ENCODE data around the gene L3MBTL3.
"Not testable (repeated sequence)": the region's sequence is repeated elsewhere in the genome, so short reads cannot be mapped to it uniquely, and the experiment has no call there.

The L3MBTL3 gene

GRCh38 chr6:130116273-130116672 is 97.9 kb downstream of the L3MBTL3 start:
- Histone ChIP-seq H3K27ac (ENCODE audit: low read depth, low read length, severe bottlenecking) (no peak overlapping the region), H3K9me3 (ENCODE audit: control insufficient read depth, low read length) (no peaks in the 10 kb centered on the region), H3K36me3 (ENCODE audit: control insufficient read depth, insufficient read depth, low read length) (peaks cover 8% of the 10 kb centered on the region), H3K4me3 (ENCODE audit: extremely low read depth, insufficient read depth, low read length, poor library complexity, severe bottlenecking) (no peak overlapping the region), H3K4me1 (ENCODE audit: control insufficient read depth, insufficient read depth, low read length, poor library complexity, severe bottlenecking) (no peaks in the 10 kb centered on the region)
- WGBS, 2 experiments (ENCODE audit: insufficient coverage in 2 of 2) = 82 to 100% methylated on average over 2 of the region's 4 CpGs

- H3K27ac ChIP-seq (ENCODE audit: low read depth, low read length, severe bottlenecking); H3K36me3 ChIP-seq (ENCODE audit: control insufficient read depth, insufficient read depth, low read length); H3K4me1 ChIP-seq (ENCODE audit: control insufficient read depth, insufficient read depth, low read length, poor library complexity, severe bottlenecking); H3K4me3 ChIP-seq (ENCODE audit: extremely low read depth, insufficient read depth, low read length, poor library complexity, severe bottlenecking); H3K9me3 ChIP-seq (ENCODE audit: control insufficient read depth, low read length): not testable (repeated sequence)
- 100% methylated on average over 1 of the region's 4 CpGs; no CpG with 5 or more reads in 1 of the 2 experiments for WGBS, 2 experiments (ENCODE audit: insufficient coverage in 2 of 2)
Observed at GRCh38 chr6:130117187-130117701, 98.9 kb downstream of the L3MBTL3 start.

GRCh38 chr6:130118236-130118635 is 99.9 kb downstream of the L3MBTL3 start:
- H3K36me3 ChIP-seq (ENCODE audit: control insufficient read depth, insufficient read depth, low read length) = peaks cover 3% of the 10 kb centered on the region
- H3K4me3 ChIP-seq (ENCODE audit: extremely low read depth, insufficient read depth, low read length, poor library complexity, severe bottlenecking) = no peak overlapping the region
- no peak overlapping the region for H3K27ac ChIP-seq (ENCODE audit: low read depth, low read length, severe bottlenecking)
- H3K9me3 ChIP-seq (ENCODE audit: control insufficient read depth, low read length) = no peaks in the 10 kb centered on the region
- 86 to 90% methylated on average over 1 to 3 of the region's 6 CpGs for WGBS, 2 experiments (ENCODE audit: insufficient coverage in 2 of 2)
- no peaks in the 10 kb centered on the region for H3K4me1 ChIP-seq (ENCODE audit: control insufficient read depth, insufficient read depth, low read length, poor library complexity, severe bottlenecking)

GRCh38 chr6:130119211-130119610 is 100.8 kb downstream of the L3MBTL3 start:
- Histone ChIP-seq H3K4me3 (ENCODE audit: extremely low read depth, insufficient read depth, low read length, poor library complexity, severe bottlenecking) (no peak overlapping the region), H3K4me1 (ENCODE audit: control insufficient read depth, insufficient read depth, low read length, poor library complexity, severe bottlenecking) (no peaks in the 10 kb centered on the region), H3K36me3 (ENCODE audit: control insufficient read depth, insufficient read depth, low read length) (peaks cover 3% of the 10 kb centered on the region), H3K9me3 (ENCODE audit: control insufficient read depth, low read length) (no peaks in the 10 kb centered on the region), H3K27ac (ENCODE audit: low read depth, low read length, severe bottlenecking) (no peak overlapping the region)
- WGBS, 2 experiments (ENCODE audit: insufficient coverage in 2 of 2) = no CpG with 5 or more reads among the region's 1 CpG

GRCh38 chr6:130120731-130121130 is 102.3 kb downstream of the L3MBTL3 start:
- H3K4me3 ChIP-seq (ENCODE audit: extremely low read depth, insufficient read depth, low read length, poor library complexity, severe bottlenecking) = no peak overlapping the region
- no peak overlapping the region for H3K27ac ChIP-seq (ENCODE audit: low read depth, low read length, severe bottlenecking)
- H3K36me3 ChIP-seq (ENCODE audit: control insufficient read depth, insufficient read depth, low read length) = peaks cover 3% of the 10 kb centered on the region
- no peaks in the 10 kb centered on the region for H3K9me3 ChIP-seq (ENCODE audit: control insufficient read depth, low read length)
- no peaks in the 10 kb centered on the region for H3K4me1 ChIP-seq (ENCODE audit: control insufficient read depth, insufficient read depth, low read length, poor library complexity, severe bottlenecking)

- no peaks in the 10 kb centered on the region for H3K4me1 ChIP-seq (ENCODE audit: control insufficient read depth, insufficient read depth, low read length, poor library complexity, severe bottlenecking)
- peaks cover 3% of the 10 kb centered on the region for H3K36me3 ChIP-seq (ENCODE audit: control insufficient read depth, insufficient read depth, low read length)
- H3K9me3 ChIP-seq (ENCODE audit: control insufficient read depth, low read length) = no peaks in the 10 kb centered on the region
- H3K27ac ChIP-seq (ENCODE audit: low read depth, low read length, severe bottlenecking) = no peak overlapping the region
- 95 to 100% methylated on average over 1 to 2 of the region's 2 CpGs for WGBS, 2 experiments (ENCODE audit: insufficient coverage in 2 of 2)
- H3K4me3 ChIP-seq (ENCODE audit: extremely low read depth, insufficient read depth, low read length, poor library complexity, severe bottlenecking) = no peak overlapping the region
Observed at GRCh38 chr6:130122243-130122642, 103.9 kb downstream of the L3MBTL3 start.

GRCh38 chr6:130127195-130127594 is 108.8 kb downstream of the L3MBTL3 start:
- no peak overlapping the region for H3K4me3 ChIP-seq (ENCODE audit: extremely low read depth, insufficient read depth, low read length, poor library complexity, severe bottlenecking)
- H3K9me3 ChIP-seq (ENCODE audit: control insufficient read depth, low read length) = no peaks in the 10 kb centered on the region
- H3K4me1 ChIP-seq (ENCODE audit: control insufficient read depth, insufficient read depth, low read length, poor library complexity, severe bottlenecking) = no peaks in the 10 kb centered on the region
- 57% methylated on average over 1 of the region's 2 CpGs; no CpG with 5 or more reads in 1 of the 2 experiments for WGBS, 2 experiments (ENCODE audit: insufficient coverage in 2 of 2)
- H3K36me3 ChIP-seq (ENCODE audit: control insufficient read depth, insufficient read depth, low read length) = no peaks in the 10 kb centered on the region
- H3K27ac ChIP-seq (ENCODE audit: low read depth, low read length, severe bottlenecking) = no peak overlapping the region

GRCh38 chr6:130128326-130128725 is 109.9 kb downstream of the L3MBTL3 start:
- Histone ChIP-seq H3K9me3 (ENCODE audit: control insufficient read depth, low read length) (no peaks in the 10 kb centered on the region), H3K4me3 (ENCODE audit: extremely low read depth, insufficient read depth, low read length, poor library complexity, severe bottlenecking) (no peak overlapping the region), H3K36me3 (ENCODE audit: control insufficient read depth, insufficient read depth, low read length) (peaks cover 3% of the 10 kb centered on the region), H3K27ac (ENCODE audit: low read depth, low read length, severe bottlenecking) (no peak overlapping the region), H3K4me1 (ENCODE audit: control insufficient read depth, insufficient read depth, low read length, poor library complexity, severe bottlenecking) (no peaks in the 10 kb centered on the region)
- 95 to 100% methylated on average over 1 to 4 of the region's 5 CpGs for WGBS, 2 experiments (ENCODE audit: insufficient coverage in 2 of 2)

GRCh38 chr6:130129762-130130246 is 111.4 kb downstream of the L3MBTL3 start:
- Histone ChIP-seq H3K36me3 (ENCODE audit: control insufficient read depth, insufficient read depth, low read length) (peaks cover 5% of the 10 kb centered on the region), H3K4me3 (ENCODE audit: extremely low read depth, insufficient read depth, low read length, poor library complexity, severe bottlenecking) (no peak overlapping the region), H3K9me3 (ENCODE audit: control insufficient read depth, low read length) (no peaks in the 10 kb centered on the region), H3K4me1 (ENCODE audit: control insufficient read depth, insufficient read depth, low read length, poor library complexity, severe bottlenecking) (no peaks in the 10 kb centered on the region), H3K27ac (ENCODE audit: low read depth, low read length, severe bottlenecking) (no peak overlapping the region)
- 91 to 98% methylated on average over 4 to 5 of the region's 6 CpGs for WGBS, 2 experiments (ENCODE audit: insufficient coverage in 2 of 2)

- 82 to 94% methylated on average over 6 of the region's 6 CpGs for WGBS, 2 experiments (ENCODE audit: insufficient coverage in 2 of 2)
- H3K36me3 ChIP-seq (ENCODE audit: control insufficient read depth, insufficient read depth, low read length) = peaks cover 13% of the 10 kb centered on the region
- H3K4me3 ChIP-seq (ENCODE audit: extremely low read depth, insufficient read depth, low read length, poor library complexity, severe bottlenecking) = no peak overlapping the region
- H3K4me1 ChIP-seq (ENCODE audit: control insufficient read depth, insufficient read depth, low read length, poor library complexity, severe bottlenecking) = no peaks in the 10 kb centered on the region
- no peaks in the 10 kb centered on the region for H3K9me3 ChIP-seq (ENCODE audit: control insufficient read depth, low read length)
- no peak overlapping the region for H3K27ac ChIP-seq (ENCODE audit: low read depth, low read length, severe bottlenecking)
Observed at GRCh38 chr6:130132286-130132701, 113.9 kb downstream of the L3MBTL3 start.

GRCh38 chr6:130134582-130134981 is 116.2 kb downstream of the L3MBTL3 start:
- H3K4me3 ChIP-seq (ENCODE audit: extremely low read depth, insufficient read depth, low read length, poor library complexity, severe bottlenecking) = no peak overlapping the region
- H3K27ac ChIP-seq (ENCODE audit: low read depth, low read length, severe bottlenecking) = no peak overlapping the region
- 89 to 100% methylated on average over 1 of the region's 2 CpGs for WGBS, 2 experiments (ENCODE audit: insufficient coverage in 2 of 2)
- H3K9me3 ChIP-seq (ENCODE audit: control insufficient read depth, low read length) = no peaks in the 10 kb centered on the region
- no peaks in the 10 kb centered on the region for H3K4me1 ChIP-seq (ENCODE audit: control insufficient read depth, insufficient read depth, low read length, poor library complexity, severe bottlenecking)
- H3K36me3 ChIP-seq (ENCODE audit: control insufficient read depth, insufficient read depth, low read length) = peaks cover 20% of the 10 kb centered on the region
